CD14-positive monocyte (primary cell): ENCODE results near the gene ANKRD1. TPM values are rescaled to one million over a fixed set of nuclear protein-coding genes. Genes with fewer than 3 reads are reported as not detected.
"Not testable (repeated sequence)": the region's sequence is repeated elsewhere in the genome, so short reads cannot be mapped to it uniquely, and the experiment has no call there.

Experiments used
- DNase-seq, 3 donors: peaks; one replicate each; pipeline ENCODE4 v3.0.0-alpha.2; 2011 to 2022
- H2AFZ ChIP-seq: 2 replicates; pipeline ENCODE4 v1.6.0; 2012; ENCODE audit warnings: mild to moderate bottlenecking, low read depth, low read length, inconsistent platforms; ENCODE audit not compliant: insufficient read depth, poor library complexity, severe bottlenecking
- H3K27ac ChIP-seq, 2 donors: 1 replicate in 1 of 2; 2 replicates in 1 of 2; pipeline ENCODE4 v1.5.1; 2012 to 2013; ENCODE audit warnings: low read length in 2 of 2, control low read depth in 1 of 2, inconsistent platforms in 1 of 2, low read depth in 1 of 2, mild to moderate bottlenecking in 1 of 2
- H3K27me3 ChIP-seq, 2 donors: one replicate each; pipeline versions ENCODE4 v1.6.0 to v1.6.1; 2011 to 2013; ENCODE audit warnings: low read length in 2 of 2; ENCODE audit not compliant: control insufficient read depth in 2 of 2, insufficient read depth in 2 of 2
- H3K36me3 ChIP-seq, 2 donors: replicated peaks in 1 of 2; 1 replicate in 1 of 2; 2 replicates in 1 of 2; pipeline versions ENCODE4 v1.5.1 to v1.6.1; 2012 to 2013; ENCODE audit warnings: low read length in 2 of 2, control low read depth in 1 of 2, inconsistent platforms in 1 of 2, mild to moderate bottlenecking in 1 of 2; ENCODE audit not compliant: insufficient read depth in 2 of 2, control insufficient read depth in 1 of 2
- H3K4me1 ChIP-seq, 2 donors: 1 replicate in 1 of 2; 2 replicates in 1 of 2; pipeline versions ENCODE4 v1.5.1 to v1.6.1; 2012 to 2013; ENCODE audit warnings: low read length in 2 of 2, control low read depth in 1 of 2, inconsistent platforms in 1 of 2, mild to moderate bottlenecking in 1 of 2, moderate library complexity in 1 of 2; ENCODE audit not compliant: insufficient read depth in 2 of 2, control insufficient read depth in 1 of 2
- H3K4me2 ChIP-seq: replicated peaks from 2 replicates; pipeline ENCODE3; 2012; ENCODE audit warnings: low read length, moderate library complexity, mild to moderate bottlenecking; ENCODE audit not compliant: poor library complexity, severe bottlenecking; ENCODE audit errors: extremely low read depth
- H3K4me3 ChIP-seq, 3 experiments: fragments of 200-600 bp in 1 of 3; sonication (generic) in 1 of 3; replicated peaks in 1 of 3; 1 replicate in 2 of 3; 2 replicates in 1 of 3; pipeline ENCODE4 v1.5.1; 2011 to 2013; ENCODE audit warnings: low read length in 3 of 3, mild to moderate bottlenecking in 3 of 3, control low read depth in 2 of 3, low read depth in 2 of 3, inconsistent platforms in 1 of 3, moderate library complexity in 1 of 3
- H3K79me2 ChIP-seq: 2 replicates; pipeline ENCODE4 v1.6.0; 2012; ENCODE audit warnings: mild to moderate bottlenecking, control low read depth, inconsistent platforms, low read length, moderate library complexity; ENCODE audit not compliant: insufficient read depth
- H3K9ac ChIP-seq: 2 replicates; pipeline ENCODE4 v1.6.0; 2017; ENCODE audit warnings: low read length, mild to moderate bottlenecking; ENCODE audit not compliant: insufficient read depth, poor library complexity, severe bottlenecking
- H3K9me3 ChIP-seq, 2 donors: replicated peaks in 1 of 2; 1 replicate in 1 of 2; 2 replicates in 1 of 2; pipeline versions ENCODE4 v1.5.1 to v1.6.1; 2012 to 2013; ENCODE audit warnings: low read length in 2 of 2, control low read depth in 1 of 2; ENCODE audit not compliant: control insufficient read depth in 1 of 2, insufficient read depth in 1 of 2
- H4K20me1 ChIP-seq: 2 replicates; pipeline ENCODE4 v1.6.0; 2012; ENCODE audit warnings: mild to moderate bottlenecking, low read length, control low read depth, moderate library complexity; ENCODE audit not compliant: insufficient read depth
- H3K27ac Mint-ChIP-seq, 7 donors: one replicate each; pipeline ENCODE4 v1.8.0; 2020; ENCODE audit warnings: mild to moderate bottlenecking in 7 of 7, mixed read lengths in 7 of 7, moderate library complexity in 6 of 7, inconsistent platforms in 2 of 7
- H3K27me3 Mint-ChIP-seq, 3 donors: one replicate each; pipeline ENCODE4 v1.8.0; 2021 to 2022; ENCODE audit warnings: low read depth in 3 of 3, mild to moderate bottlenecking in 3 of 3, mixed read lengths in 3 of 3, moderate library complexity in 3 of 3, inconsistent platforms in 1 of 3
- H3K36me3 Mint-ChIP-seq, 2 donors: one replicate each; pipeline ENCODE4 v1.8.0; 2020; ENCODE audit warnings: mixed read lengths in 2 of 2, inconsistent platforms in 1 of 2, mild to moderate bottlenecking in 1 of 2
- H3K4me1 Mint-ChIP-seq: one replicate; pipeline ENCODE4 v1.8.0; 2020; ENCODE audit warnings: mild to moderate bottlenecking, mixed read lengths
- H3K4me3 Mint-ChIP-seq, 2 donors: one replicate each; pipeline ENCODE4 v1.8.0; 2020; ENCODE audit warnings: mild to moderate bottlenecking in 2 of 2, mixed read lengths in 2 of 2, moderate library complexity in 1 of 2
- H3K9me3 Mint-ChIP-seq, 7 donors: one replicate each; pipeline ENCODE4 v1.8.0; 2020 to 2022; ENCODE audit warnings: mixed read lengths in 7 of 7, mild to moderate bottlenecking in 6 of 7, moderate library complexity in 6 of 7, inconsistent platforms in 2 of 7
- WGBS: methylation state at CpG from one replicate; pipeline ENCODE4 v1.1.5; 2013; ENCODE audit warnings: missing lambda C conversion rate; ENCODE audit not compliant: insufficient coverage; 5-methylcytosine and 5-hydroxymethylcytosine counted together
- intact Hi-C, 2 donors: fragments of 100-400 bp; cut with micrococcal nuclease; formaldehyde crosslinking; loops; one replicate each; pipeline versions ENCODE4 v1.15.0 to v1.15.1; 2023
- polyA plus RNA-seq, 3 donors: library from polyadenylated mRNA; depleted of rRNA in 1 of 3; unstranded in 2 of 3; stranded (reverse) in 1 of 3; fragments of 300-500 nt in 2 of 3; fragments of >200 nt in 1 of 3; fragmentation: Illumina TruSeq in 2 of 3; gene quantifications; 1 replicate in 2 of 3; 2 replicates in 1 of 3; pipeline ENCODE4 v1.2.3, GENCODE V29; 2012 to 2021
- TF ChIP-seq, protein P1 (sequence below): fragments of 200-600 bp; IDR thresholded peaks from one replicate; pipeline ENCODE4 v1.8.0; 2022; ENCODE audit warnings: antibody characterized with exemption, mild to moderate bottlenecking

The ANKRD1 gene
- polyA plus RNA-seq, 3 donors, result not detected

GRCh38 chr10:90944749-90945148 lies 23.9 kb upstream of the ANKRD1 start:
- Mint-ChIP-seq H3K9me3 (peaks cover 0 to 3% (median 0%) of the 10 kb centered on the region in 7 donors), H3K4me1 (no peaks in the 10 kb centered on the region), H3K27ac (no peak overlapping the region), H3K27me3 (peaks cover 0 to 4% (median 1%) of the 10 kb centered on the region in 3 donors), H3K4me3 (no peak overlapping the region), H3K36me3 (no peaks in the 10 kb centered on the region)
- H3K4me1 ChIP-seq, result no peaks in the 10 kb centered on the region
- H3K27me3 ChIP-seq, result no peaks in the 10 kb centered on the region
- no peak overlapping the region for H3K4me3 ChIP-seq
- H3K9me3 ChIP-seq, result no peaks in the 10 kb centered on the region
- no peak overlapping the region for H3K4me2 ChIP-seq
- H3K36me3 ChIP-seq, result no peaks in the 10 kb centered on the region
- no peak overlapping the region for H3K9ac ChIP-seq
- H4K20me1 ChIP-seq, result no peaks in the 10 kb centered on the region
- no CpG with 5 or more reads among the region's 1 CpG for WGBS
- no peak overlapping the region for H2AFZ ChIP-seq
- no peak overlapping the region for H3K27ac ChIP-seq
- H3K79me2 ChIP-seq, result no peaks in the 10 kb centered on the region
- no peak for DNase-seq
- TF ChIP-seq, protein P1, sequence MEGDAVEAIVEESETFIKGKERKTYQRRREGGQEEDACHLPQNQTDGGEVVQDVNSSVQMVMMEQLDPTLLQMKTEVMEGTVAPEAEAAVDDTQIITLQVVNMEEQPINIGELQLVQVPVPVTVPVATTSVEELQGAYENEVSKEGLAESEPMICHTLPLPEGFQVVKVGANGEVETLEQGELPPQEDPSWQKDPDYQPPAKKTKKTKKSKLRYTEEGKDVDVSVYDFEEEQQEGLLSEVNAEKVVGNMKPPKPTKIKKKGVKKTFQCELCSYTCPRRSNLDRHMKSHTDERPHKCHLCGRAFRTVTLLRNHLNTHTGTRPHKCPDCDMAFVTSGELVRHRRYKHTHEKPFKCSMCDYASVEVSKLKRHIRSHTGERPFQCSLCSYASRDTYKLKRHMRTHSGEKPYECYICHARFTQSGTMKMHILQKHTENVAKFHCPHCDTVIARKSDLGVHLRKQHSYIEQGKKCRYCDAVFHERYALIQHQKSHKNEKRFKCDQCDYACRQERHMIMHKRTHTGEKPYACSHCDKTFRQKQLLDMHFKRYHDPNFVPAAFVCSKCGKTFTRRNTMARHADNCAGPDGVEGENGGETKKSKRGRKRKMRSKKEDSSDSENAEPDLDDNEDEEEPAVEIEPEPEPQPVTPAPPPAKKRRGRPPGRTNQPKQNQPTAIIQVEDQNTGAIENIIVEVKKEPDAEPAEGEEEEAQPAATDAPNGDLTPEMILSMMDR, result no peak
- intact Hi-C loops, result no loop called here

DNA sequence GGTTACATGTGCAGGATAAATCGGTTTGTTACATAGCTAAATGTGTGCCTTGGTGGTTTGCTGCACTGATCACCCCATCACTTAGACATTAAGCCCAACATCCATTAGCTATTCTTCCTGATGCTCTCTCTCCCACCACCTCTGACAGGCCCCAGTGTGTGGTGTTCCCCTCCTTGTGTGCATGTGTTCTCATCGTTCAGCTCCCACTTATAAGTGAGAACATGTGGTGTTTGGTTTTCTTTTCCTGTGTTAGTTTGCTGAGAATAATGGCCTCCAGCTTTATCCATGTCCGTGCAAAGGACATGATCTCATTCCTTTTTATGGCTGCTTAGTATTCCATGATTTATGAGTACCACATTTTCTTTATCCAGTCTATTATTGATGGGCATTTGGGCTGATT lies 22.1 kb upstream of the ANKRD1 start:
- not testable (repeated sequence) for H3K36me3 Mint-ChIP-seq

More for the DNA sequence above, 22.1 kb upstream of the ANKRD1 start:
- H3K9ac ChIP-seq, H3K9me3 Mint-ChIP-seq, H3K27ac ChIP-seq, H3K79me2 ChIP-seq, H3K4me2 ChIP-seq, H2AFZ ChIP-seq, H3K4me3 ChIP-seq, intact Hi-C loops, H3K4me1 Mint-ChIP-seq, H4K20me1 ChIP-seq, H3K27ac Mint-ChIP-seq, H3K4me3 Mint-ChIP-seq, DNase-seq, H3K36me3 ChIP-seq, H3K9me3 ChIP-seq, H3K4me1 ChIP-seq, H3K27me3 Mint-ChIP-seq, H3K27me3 ChIP-seq: not testable (repeated sequence)
- WGBS, result no CpG with 5 or more reads among the region's 3 CpGs
